ENCODE data around the gene KCNK18. TPM values are rescaled to one million over a fixed set of nuclear protein-coding genes. Genes with fewer than 3 reads are reported as not detected.
A peak's percentile ranks its signal among the peaks of the same experiment; 100 is the strongest.

Gene KCNK18
- total RNA-seq, 1 donor from 2014 or later: not detected

DNA sequence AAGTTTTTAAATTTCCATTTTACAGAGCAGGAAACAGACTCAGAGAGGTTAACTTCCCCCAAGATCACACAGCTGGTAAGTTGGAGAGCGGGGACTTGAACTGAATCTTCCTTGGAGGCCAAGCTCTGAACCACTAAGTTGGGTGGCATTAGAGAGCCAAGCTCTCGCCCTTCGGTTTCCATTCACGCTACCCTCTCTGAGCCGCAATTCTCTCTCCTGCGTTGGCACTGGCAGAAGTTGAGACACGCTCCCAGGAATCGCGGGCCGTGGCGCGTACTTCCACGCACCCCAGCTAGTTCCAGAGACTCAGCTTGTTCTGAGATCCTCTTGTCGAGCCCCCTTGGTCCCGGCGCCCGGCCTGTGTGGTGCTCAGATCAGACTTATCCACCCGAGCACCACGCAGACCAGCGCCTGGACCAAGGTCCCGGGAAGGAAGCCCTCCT, 29.9 kb upstream of the KCNK18 start:
- FAIRE-seq (no peak), DNase-seq (ENCODE audit: low read depth) (no peak)
- peaks cover 86% of the 10 kb centered on the region for H3K27me3 ChIP-seq (ENCODE audit: insufficient read depth, low read length)
- no peaks in the 10 kb centered on the region for H3K36me3 ChIP-seq (ENCODE audit: insufficient read depth, low read length)
- peaks cover 3% of the 10 kb centered on the region for H3K36me3 Mint-ChIP-seq (ENCODE audit: low read depth, unreplicated experiment)
- no peak overlapping the region for H3K4me3 Mint-ChIP-seq (ENCODE audit: unreplicated experiment)
- TF ChIP-seq EZH2 (IDR thresholded peaks at IDR 0.05; ENCODE audit: insufficient read depth, low read length): no peak
- TF ChIP-seq, protein P1, sequence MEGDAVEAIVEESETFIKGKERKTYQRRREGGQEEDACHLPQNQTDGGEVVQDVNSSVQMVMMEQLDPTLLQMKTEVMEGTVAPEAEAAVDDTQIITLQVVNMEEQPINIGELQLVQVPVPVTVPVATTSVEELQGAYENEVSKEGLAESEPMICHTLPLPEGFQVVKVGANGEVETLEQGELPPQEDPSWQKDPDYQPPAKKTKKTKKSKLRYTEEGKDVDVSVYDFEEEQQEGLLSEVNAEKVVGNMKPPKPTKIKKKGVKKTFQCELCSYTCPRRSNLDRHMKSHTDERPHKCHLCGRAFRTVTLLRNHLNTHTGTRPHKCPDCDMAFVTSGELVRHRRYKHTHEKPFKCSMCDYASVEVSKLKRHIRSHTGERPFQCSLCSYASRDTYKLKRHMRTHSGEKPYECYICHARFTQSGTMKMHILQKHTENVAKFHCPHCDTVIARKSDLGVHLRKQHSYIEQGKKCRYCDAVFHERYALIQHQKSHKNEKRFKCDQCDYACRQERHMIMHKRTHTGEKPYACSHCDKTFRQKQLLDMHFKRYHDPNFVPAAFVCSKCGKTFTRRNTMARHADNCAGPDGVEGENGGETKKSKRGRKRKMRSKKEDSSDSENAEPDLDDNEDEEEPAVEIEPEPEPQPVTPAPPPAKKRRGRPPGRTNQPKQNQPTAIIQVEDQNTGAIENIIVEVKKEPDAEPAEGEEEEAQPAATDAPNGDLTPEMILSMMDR (IDR thresholded peaks at IDR 0.05; ENCODE audit: insufficient read depth, low read depth, low read length): no peak
- H3K4me3 ChIP-seq (ENCODE audit: insufficient read depth, low read depth, low read length): no peak overlapping the region
- peak overlapping the region; percentile 80 for H2AFZ ChIP-seq (ENCODE audit: low read depth, low read length)
- H3K27me3 Mint-ChIP-seq (ENCODE audit: low read depth, unreplicated experiment): peaks cover 79% of the 10 kb centered on the region
- H4K20me1 ChIP-seq (ENCODE audit: insufficient read depth, low read length): peaks cover 4% of the 10 kb centered on the region
- H3K4me1 Mint-ChIP-seq (ENCODE audit: low read depth, unreplicated experiment): peaks cover 2% of the 10 kb centered on the region
- no peak overlapping the region for H3K27ac ChIP-seq (ENCODE audit: low read depth, low read length)
- H3K4me1 ChIP-seq (ENCODE audit: insufficient read depth, low read length): peaks cover 8% of the 10 kb centered on the region
- no peak overlapping the region for H3K9ac ChIP-seq (ENCODE audit: low read length)
- peak overlapping the region; percentile 74 for H3K4me2 ChIP-seq (ENCODE audit: low read length)
- peaks cover 2% of the 10 kb centered on the region for H3K9me3 ChIP-seq (ENCODE audit: insufficient read depth, low read depth, low read length)
- no peak overlapping the region for H3K27ac Mint-ChIP-seq (ENCODE audit: unreplicated experiment)
- H3K9me3 Mint-ChIP-seq (ENCODE audit: unreplicated experiment): peaks cover 21% of the 10 kb centered on the region
- no peaks in the 10 kb centered on the region for H3K79me2 ChIP-seq (ENCODE audit: insufficient read depth, low read length)

DNA sequence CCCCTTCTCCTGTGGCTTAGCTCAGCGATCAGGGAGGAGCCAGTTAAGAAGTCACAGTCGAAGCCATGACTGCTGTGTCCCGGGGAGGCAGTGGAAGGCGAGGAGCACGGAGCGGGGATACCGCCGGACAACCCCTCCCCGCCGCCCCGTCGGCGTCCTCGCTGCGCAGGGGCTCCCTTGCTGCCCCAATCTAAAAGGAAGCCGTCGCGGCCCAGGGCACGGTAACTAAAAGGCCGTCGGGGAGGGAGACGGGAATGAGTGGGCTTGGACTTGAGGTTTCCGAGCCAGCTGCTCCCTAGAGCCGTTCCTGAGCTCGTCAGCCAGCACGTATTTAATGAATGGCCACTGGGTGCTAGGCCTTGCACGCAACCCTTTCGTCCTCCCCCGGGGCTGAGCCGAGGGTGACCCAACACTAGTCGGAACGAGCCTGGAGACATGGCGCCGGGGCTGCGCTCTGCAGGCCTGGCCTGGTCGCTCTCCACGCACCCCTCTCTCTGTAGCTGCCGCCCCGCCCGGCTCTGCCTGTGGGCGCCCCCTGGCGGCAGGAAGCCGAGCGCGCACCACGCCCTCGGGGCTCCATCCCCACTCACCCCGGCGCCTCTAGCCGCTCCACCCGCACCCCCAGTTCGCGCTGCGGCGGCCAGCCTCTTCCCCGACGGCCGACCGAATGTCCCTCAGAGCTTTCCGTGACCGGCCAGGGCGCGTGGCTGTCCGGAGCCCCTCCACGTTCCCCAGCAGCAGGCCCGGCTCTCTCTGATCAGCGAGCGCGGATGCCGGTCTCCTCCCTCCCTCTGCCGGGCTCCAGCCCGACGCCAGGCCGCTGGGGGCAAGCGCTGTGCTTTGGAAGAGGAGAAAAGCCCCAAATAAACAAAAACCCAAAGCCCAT, 29.3 kb upstream of the KCNK18 start:
- H3K27me3 Mint-ChIP-seq (ENCODE audit: low read depth, unreplicated experiment): peaks cover 80% of the 10 kb centered on the region

More for the DNA sequence above, 29.3 kb upstream of the KCNK18 start:
- H3K27ac Mint-ChIP-seq (ENCODE audit: unreplicated experiment): no peak overlapping the region
- FAIRE-seq (no peak), DNase-seq (ENCODE audit: low read depth) (peak; percentile 10)
- H3K4me2 ChIP-seq (ENCODE audit: low read length): peak overlapping the region; percentile 74
- H3K27ac ChIP-seq (ENCODE audit: low read depth, low read length): no peak overlapping the region
- H2AFZ ChIP-seq (ENCODE audit: low read depth, low read length): peak overlapping the region; percentile 80
- peaks cover 90% of the 10 kb centered on the region for H3K27me3 ChIP-seq (ENCODE audit: insufficient read depth, low read length)
- H3K79me2 ChIP-seq (ENCODE audit: insufficient read depth, low read length): no peaks in the 10 kb centered on the region
- H3K9me3 ChIP-seq (ENCODE audit: insufficient read depth, low read depth, low read length): peaks cover 2% of the 10 kb centered on the region
- H3K4me1 Mint-ChIP-seq (ENCODE audit: low read depth, unreplicated experiment): peaks cover 2% of the 10 kb centered on the region
- peaks cover 3% of the 10 kb centered on the region for H3K36me3 Mint-ChIP-seq (ENCODE audit: low read depth, unreplicated experiment)
- peaks cover 4% of the 10 kb centered on the region for H4K20me1 ChIP-seq (ENCODE audit: insufficient read depth, low read length)
- H3K9ac ChIP-seq (ENCODE audit: low read length): no peak overlapping the region
- TF ChIP-seq, protein P1 (IDR thresholded peaks at IDR 0.05; ENCODE audit: insufficient read depth, low read depth, low read length): peak; percentile 35
- peak; percentile 88 for TF ChIP-seq EZH2 (IDR thresholded peaks at IDR 0.05; ENCODE audit: insufficient read depth, low read length)
- no peak overlapping the region for H3K4me3 Mint-ChIP-seq (ENCODE audit: unreplicated experiment)
- peaks cover 21% of the 10 kb centered on the region for H3K9me3 Mint-ChIP-seq (ENCODE audit: unreplicated experiment)
- peak overlapping the region; percentile 3 for H3K4me3 ChIP-seq (ENCODE audit: insufficient read depth, low read depth, low read length)
- no peaks in the 10 kb centered on the region for H3K36me3 ChIP-seq (ENCODE audit: insufficient read depth, low read length)
- peaks cover 8% of the 10 kb centered on the region for H3K4me1 ChIP-seq (ENCODE audit: insufficient read depth, low read length)

Measured in astrocyte (in vitro differentiated cells and primary cell).